Progenitor cell of endocrine pancreas (in vitro differentiated cells): ENCODE results near the gene SLIT3. TPM values are rescaled to one million over a fixed set of nuclear protein-coding genes. Genes with fewer than 3 reads are reported as not detected.

ENCODE experiments used
- DNase-seq: peaks from one replicate; pipeline ENCODE4 v3.0.0; 2021; ENCODE audit warnings: low spot score; ENCODE audit not compliant: unreplicated experiment
- H3K27ac Mint-ChIP-seq: 2 replicates; pipeline ENCODE4 v1.8.0; 2021; ENCODE audit warnings: mild to moderate bottlenecking, moderate library complexity, mixed read lengths
- H3K27me3 Mint-ChIP-seq: 2 replicates; pipeline ENCODE4 v1.8.0; 2021; ENCODE audit warnings: mixed read lengths
- H3K36me3 Mint-ChIP-seq: 2 replicates; pipeline ENCODE4 v1.8.0; 2022; ENCODE audit warnings: mixed read lengths; ENCODE audit not compliant: insufficient read depth
- H3K4me1 Mint-ChIP-seq: 2 replicates; pipeline ENCODE4 v1.8.0; 2021; ENCODE audit warnings: low read depth, mixed read lengths
- H3K4me3 Mint-ChIP-seq: 2 replicates; pipeline ENCODE4 v1.8.0; 2021; ENCODE audit warnings: low read depth, mild to moderate bottlenecking, moderate library complexity, mixed read lengths
- H3K9me3 Mint-ChIP-seq: 2 replicates; pipeline ENCODE4 v1.8.0; 2021; ENCODE audit warnings: low read depth, mixed read lengths
- CTCF ChIP-seq: fragments of 200-600 bp; sonication (generic); IDR thresholded peaks from one replicate; pipeline ENCODE4 v1.5.0; 2021; ENCODE audit warnings: antibody characterized with exemption, mild to moderate bottlenecking; ENCODE audit not compliant: unreplicated experiment
- total RNA-seq: library from RNA; stranded (reverse); gene quantifications from 2 replicates; pipeline ENCODE4 v1.2.1, GENCODE V29; 2021

Gene SLIT3
- total RNA-seq, 1 donor from 2014 or later: 18.8 TPM

GRCh38 chr5:168796593-168797580 lies 504.1 kb downstream of the SLIT3 start:
- Mint-ChIP-seq H3K27me3 (peaks cover 7% of the 10 kb centered on the region), H3K27ac (peak overlapping the region; percentile 30), H3K9me3 (no peaks in the 10 kb centered on the region), H3K36me3 (no peaks in the 10 kb centered on the region), H3K4me3 (no peak overlapping the region), H3K4me1 (peaks cover 1% of the 10 kb centered on the region)
- no peak for TF ChIP-seq CTCF
- DNase-seq: no peak

GRCh38 chr5:168796000-168796399 lies 504.9 kb downstream of the SLIT3 start:
- Mint-ChIP-seq H3K27me3 (peaks cover 4% of the 10 kb centered on the region), H3K36me3 (no peaks in the 10 kb centered on the region), H3K9me3 (no peaks in the 10 kb centered on the region), H3K4me1 (peaks cover 1% of the 10 kb centered on the region), H3K27ac (no peak overlapping the region), H3K4me3 (no peak overlapping the region)
- no peak for TF ChIP-seq CTCF
- no peak for DNase-seq

GRCh38 chr5:168793841-168794837 lies 506.8 kb downstream of the SLIT3 start:
- Mint-ChIP-seq H3K27ac (no peak overlapping the region), H3K4me1 (peaks cover under 1% of the 10 kb centered on the region), H3K27me3 (peaks cover 4% of the 10 kb centered on the region), H3K9me3 (no peaks in the 10 kb centered on the region), H3K4me3 (no peak overlapping the region), H3K36me3 (no peaks in the 10 kb centered on the region)
- TF ChIP-seq CTCF: no peak
- DNase-seq: no peak

- Mint-ChIP-seq H3K4me1 (no peaks in the 10 kb centered on the region), H3K36me3 (no peaks in the 10 kb centered on the region), H3K9me3 (no peaks in the 10 kb centered on the region), H3K4me3 (no peak overlapping the region), H3K27me3 (peaks cover 4% of the 10 kb centered on the region), H3K27ac (no peak overlapping the region)
- DNase-seq: no peak
- TF ChIP-seq CTCF: no peak
Observed at GRCh38 chr5:168792678-168793077, 508.3 kb downstream of the SLIT3 start.
